Loucy (cell line): ENCODE measurements around the gene COL9A2.
"Not testable (repeated sequence)": the region's sequence is repeated elsewhere in the genome, so short reads cannot be mapped to it uniquely, and the experiment has no call there.

Experiments
- H2AFZ ChIP-seq: fragments of 200-600 bp; sonication (generic); 2 replicates; pipeline ENCODE4 v1.6.0; 2016; ENCODE audit warnings: antibody characterized with exemption, mild to moderate bottlenecking, low read length, moderate library complexity
- H3F3A ChIP-seq: fragments of 200-600 bp; 2 replicates; pipeline ENCODE4 v1.6.0; 2016; ENCODE audit warnings: antibody characterized with exemption, low read depth, mild to moderate bottlenecking
- H3K27me3 ChIP-seq: fragments of 200-600 bp; sonication (generic); 2 replicates; pipeline ENCODE4 v1.6.1; 2014; ENCODE audit warnings: low read length, mild to moderate bottlenecking; ENCODE audit not compliant: insufficient read depth, poor library complexity, severe bottlenecking
- H3K36me3 ChIP-seq: fragments of 200-600 bp; sonication (generic); 2 replicates; pipeline ENCODE4 v1.6.1; 2016; ENCODE audit warnings: low read length; ENCODE audit not compliant: insufficient read depth
- H3K4me1 ChIP-seq: fragments of 200-600 bp; sonication (generic); 2 replicates; pipeline ENCODE4 v1.5.1; 2014; ENCODE audit warnings: low read length, mild to moderate bottlenecking; ENCODE audit not compliant: insufficient read depth, poor library complexity, severe bottlenecking
- H3K4me2 ChIP-seq: fragments of 200-600 bp; sonication (generic); 2 replicates; pipeline ENCODE4 v1.6.0; 2014; ENCODE audit warnings: antibody characterized with exemption, low read length, low read depth, mild to moderate bottlenecking; ENCODE audit not compliant: poor library complexity, severe bottlenecking
- H3K4me3 ChIP-seq: fragments of 200-600 bp; sonication (generic); 2 replicates; pipeline ENCODE4 v1.5.1; 2014; ENCODE audit warnings: low read length, mild to moderate bottlenecking, mixed read lengths; ENCODE audit not compliant: poor library complexity, severe bottlenecking
- H3K79me2 ChIP-seq: fragments of 200-600 bp; sonication (generic); 2 replicates; pipeline ENCODE4 v1.6.1; 2014; ENCODE audit warnings: low read length; ENCODE audit not compliant: insufficient read depth
- H3K9ac ChIP-seq: fragments of 200-600 bp; sonication (generic); 2 replicates; pipeline ENCODE4 v1.6.0; 2014; ENCODE audit warnings: mild to moderate bottlenecking, low read depth, low read length, moderate library complexity; ENCODE audit not compliant: poor library complexity, severe bottlenecking
- H3K9me2 ChIP-seq: fragments of 200-600 bp; sonication (generic); replicated peaks from 2 replicates; pipeline ENCODE4 v1.6.1; 2016; ENCODE audit warnings: low read depth, low read length, mixed read lengths
- H3K9me3 ChIP-seq: fragments of 200-600 bp; sonication (generic); 2 replicates; pipeline ENCODE4 v1.6.1; 2014; ENCODE audit warnings: mild to moderate bottlenecking, antibody characterized with exemption, low read length, low read depth; ENCODE audit not compliant: insufficient read depth
- H4K20me1 ChIP-seq: fragments of 200-600 bp; sonication (generic); 2 replicates; pipeline ENCODE4 v1.6.0; 2014; ENCODE audit warnings: antibody characterized with exemption, low read length, mild to moderate bottlenecking; ENCODE audit not compliant: insufficient read depth, poor library complexity, severe bottlenecking
- EZH2phosphoT487 ChIP-seq: fragments of 200-600 bp; IDR thresholded peaks from 2 replicates; pipeline ENCODE4 v1.6.1; 2018; ENCODE audit warnings: antibody characterized with exemption, mild to moderate bottlenecking, moderate library complexity, borderline replicate concordance
- TF ChIP-seq, protein P1 (sequence below): fragments of 200-600 bp; sonication (generic); conservative IDR thresholded peaks from 2 replicates; pipeline ENCODE4 v1.5.1; 2014; ENCODE audit warnings: mild to moderate bottlenecking, antibody characterized with exemption, low read length

Gene COL9A2

DNA sequence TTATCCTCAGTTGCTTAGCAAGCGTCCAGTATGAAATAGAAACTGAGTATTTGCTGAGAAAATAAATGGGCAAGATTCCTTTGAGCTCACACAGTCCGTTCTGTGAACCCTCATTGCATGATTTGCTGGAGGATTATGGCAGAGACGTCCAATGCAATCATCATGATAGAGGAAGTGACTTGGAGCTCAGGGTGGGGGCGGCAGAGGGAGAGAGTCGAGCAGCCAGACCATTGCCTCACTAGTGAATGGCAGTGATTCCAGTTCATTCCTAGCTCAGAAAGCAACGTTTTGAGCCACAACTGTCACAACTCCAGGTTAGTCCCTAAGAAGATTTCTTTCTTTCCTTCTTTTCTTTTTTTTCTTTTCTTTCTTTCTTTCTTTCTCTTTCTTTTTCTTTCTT lies 27.5 kb upstream of the COL9A2 start:
- Histone ChIP-seq H3K9me2 (no peaks in the 10 kb centered on the region), H3K36me3 (no peaks in the 10 kb centered on the region), H3K9ac (no peak overlapping the region), H3K79me2 (no peaks in the 10 kb centered on the region), H3K4me1 (no peaks in the 10 kb centered on the region), H3F3A (no peaks in the 10 kb centered on the region), H2AFZ (no peak overlapping the region), H4K20me1 (no peaks in the 10 kb centered on the region), H3K4me2 (no peak overlapping the region), H3K4me3 (no peak overlapping the region), H3K9me3 (no peaks in the 10 kb centered on the region), H3K27me3 (no peaks in the 10 kb centered on the region)
- no peak for TF ChIP-seq EZH2phosphoT487
- TF ChIP-seq, protein P1, sequence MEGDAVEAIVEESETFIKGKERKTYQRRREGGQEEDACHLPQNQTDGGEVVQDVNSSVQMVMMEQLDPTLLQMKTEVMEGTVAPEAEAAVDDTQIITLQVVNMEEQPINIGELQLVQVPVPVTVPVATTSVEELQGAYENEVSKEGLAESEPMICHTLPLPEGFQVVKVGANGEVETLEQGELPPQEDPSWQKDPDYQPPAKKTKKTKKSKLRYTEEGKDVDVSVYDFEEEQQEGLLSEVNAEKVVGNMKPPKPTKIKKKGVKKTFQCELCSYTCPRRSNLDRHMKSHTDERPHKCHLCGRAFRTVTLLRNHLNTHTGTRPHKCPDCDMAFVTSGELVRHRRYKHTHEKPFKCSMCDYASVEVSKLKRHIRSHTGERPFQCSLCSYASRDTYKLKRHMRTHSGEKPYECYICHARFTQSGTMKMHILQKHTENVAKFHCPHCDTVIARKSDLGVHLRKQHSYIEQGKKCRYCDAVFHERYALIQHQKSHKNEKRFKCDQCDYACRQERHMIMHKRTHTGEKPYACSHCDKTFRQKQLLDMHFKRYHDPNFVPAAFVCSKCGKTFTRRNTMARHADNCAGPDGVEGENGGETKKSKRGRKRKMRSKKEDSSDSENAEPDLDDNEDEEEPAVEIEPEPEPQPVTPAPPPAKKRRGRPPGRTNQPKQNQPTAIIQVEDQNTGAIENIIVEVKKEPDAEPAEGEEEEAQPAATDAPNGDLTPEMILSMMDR, result no peak

DNA sequence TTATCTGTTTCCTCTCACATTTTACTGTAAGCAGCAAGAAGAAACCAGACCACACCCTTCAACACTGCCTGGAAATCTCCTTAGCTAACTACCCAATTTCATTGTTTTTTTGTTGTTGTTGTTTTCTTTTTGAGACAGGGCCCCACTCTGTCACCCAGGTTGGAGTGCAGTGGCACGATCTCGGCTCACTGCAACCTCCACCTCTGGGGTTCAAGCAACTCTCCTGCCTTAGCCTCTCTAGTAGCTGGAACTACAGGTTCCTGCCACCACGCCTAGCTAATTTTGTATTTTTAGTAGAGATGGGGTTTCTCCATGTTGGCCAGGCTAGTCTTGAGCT lies 25.3 kb upstream of the COL9A2 start:
- H2AFZ ChIP-seq, H3F3A ChIP-seq, H3K79me2 ChIP-seq, H3K36me3 ChIP-seq, H4K20me1 ChIP-seq, H3K4me2 ChIP-seq, H3K9me3 ChIP-seq, H3K27me3 ChIP-seq, H3K4me3 ChIP-seq, H3K9ac ChIP-seq, H3K9me2 ChIP-seq, H3K4me1 ChIP-seq: not testable (repeated sequence)

DNA sequence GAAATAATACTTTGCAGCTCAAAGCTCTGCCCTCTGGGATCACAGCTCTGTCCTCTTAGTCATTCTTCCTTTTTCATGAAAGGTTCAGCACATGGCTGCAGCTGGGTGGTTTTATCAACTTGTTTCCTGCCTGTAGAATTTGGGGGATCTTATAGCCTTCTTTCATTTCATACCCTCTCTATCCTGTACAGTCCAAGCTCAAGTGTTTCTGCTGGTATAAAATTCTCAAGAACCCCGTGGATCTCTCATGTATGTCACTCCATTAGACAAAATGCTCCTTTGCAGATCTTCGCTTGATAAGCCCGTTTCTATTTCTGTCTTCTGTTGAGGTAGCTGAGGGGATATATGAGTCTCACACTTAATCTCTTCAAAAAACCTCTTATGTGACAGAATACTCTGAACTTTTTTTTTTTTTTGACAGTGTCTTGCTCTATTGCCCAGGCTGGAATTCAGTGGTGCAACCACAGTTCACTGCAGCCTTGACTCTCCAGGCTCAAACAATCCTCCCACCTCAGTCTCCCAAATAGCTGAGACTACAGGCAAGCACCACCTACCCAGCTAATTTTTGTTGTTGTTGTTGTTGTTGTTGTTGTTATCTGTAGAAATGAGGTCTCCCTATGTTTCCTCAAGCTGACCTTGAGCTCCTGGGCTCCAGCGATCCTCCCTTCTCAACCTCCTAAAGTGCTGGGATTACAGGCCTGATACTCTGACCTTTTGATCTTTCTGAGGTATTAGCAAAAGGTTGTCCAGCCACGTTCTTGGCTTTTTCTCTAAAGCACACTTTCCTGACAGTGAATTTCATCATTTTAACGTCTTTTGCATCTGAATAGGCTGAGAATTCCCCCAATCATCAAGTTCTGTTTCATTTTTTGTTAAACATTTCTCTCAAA lies 24.6 kb upstream of the COL9A2 start:
- Histone ChIP-seq H3K27me3 (no peaks in the 10 kb centered on the region), H3K9me2 (no peaks in the 10 kb centered on the region), H3K4me1 (no peaks in the 10 kb centered on the region), H3K4me2 (no peak overlapping the region), H4K20me1 (no peaks in the 10 kb centered on the region), H3K79me2 (no peaks in the 10 kb centered on the region), H3K9ac (no peak overlapping the region), H3K9me3 (no peaks in the 10 kb centered on the region), H2AFZ (no peak overlapping the region), H3K36me3 (no peaks in the 10 kb centered on the region), H3F3A (no peaks in the 10 kb centered on the region), H3K4me3 (no peak overlapping the region)
- no peak for TF ChIP-seq EZH2phosphoT487
- TF ChIP-seq, protein P1, result no peak
